Adipose tissue (tissue), 3 donors: ENCODE results near the gene CCNY. TPM values are rescaled to one million over a fixed set of nuclear protein-coding genes. Genes with fewer than 3 reads are reported as not detected.

Experiments used
- H3K27ac ChIP-seq: one replicate; pipeline ENCODE4 v1.5.1; 2013; ENCODE audit warnings: low read depth, low read length
- WGBS, 3 donors: extraction: QIAGEN DNeasy Blood & Tissue Kit; methylation state at CpG; one replicate each; pipeline ENCODE4 v1.1.7; 2013; 5-methylcytosine and 5-hydroxymethylcytosine counted together
- polyA plus RNA-seq, 3 donors: library from polyadenylated mRNA; stranded (reverse); fragments of 200-250 nt; gene quantifications; one replicate each; pipeline ENCODE4 v1.2.3, GENCODE V29; 2013
- donor health status: healthy with polysubstance abuse.
- donor health status: Bipolar disorder and iron deficiency.
- donor health status: healthy.

CCNY gene
- polyA plus RNA-seq, 3 donors: 14.0 to 38.6 (median 24.6) TPM

- 64 to 70% (median 64%) methylated on average over 6 of the region's 6 CpGs for WGBS, 3 donors
- H3K27ac ChIP-seq: no peak overlapping the region
These were observed 209.7 kb downstream of the CCNY start for GRCh38 chr10:35545878-35546590.

- H3K27ac ChIP-seq: no peak overlapping the region
- WGBS, 3 donors: 87 to 94% (median 94%) methylated on average over 4 of the region's 4 CpGs
These were observed 210.5 kb downstream of the CCNY start for GRCh38 chr10:35546824-35547225.

GRCh38 chr10:35552650-35553342 lies 216.5 kb downstream of the CCNY start:
- H3K27ac ChIP-seq: no peak overlapping the region
- WGBS, 3 donors: 85 to 91% (median 86%) methylated on average over 7 of the region's 7 CpGs

GRCh38 chr10:35554036-35554435 lies 217.7 kb downstream of the CCNY start:
- WGBS, 3 donors: 60 to 73% (median 61%) methylated on average over 2 of the region's 2 CpGs
- H3K27ac ChIP-seq: no peak overlapping the region

GRCh38 chr10:35554461-35555056 lies 218.2 kb downstream of the CCNY start:
- no peak overlapping the region for H3K27ac ChIP-seq
- WGBS, 3 donors: 84 to 88% (median 88%) methylated on average over 3 of the region's 3 CpGs

GRCh38 chr10:35555962-35556930 lies 219.9 kb downstream of the CCNY start:
- WGBS, 3 donors: 93 to 97% (median 95%) methylated on average over 6 of the region's 6 CpGs
- no peak overlapping the region for H3K27ac ChIP-seq

GRCh38 chr10:35558276-35558675 lies 222.0 kb downstream of the CCNY start:
- 94 to 97% (median 94%) methylated on average over 1 of the region's 1 CpG for WGBS, 3 donors
- H3K27ac ChIP-seq: no peak overlapping the region

GRCh38 chr10:35559416-35559815 lies 223.1 kb downstream of the CCNY start:
- no peak overlapping the region for H3K27ac ChIP-seq
- WGBS, 3 donors: 95 to 96% (median 96%) methylated on average over 5 of the region's 5 CpGs

GRCh38 chr10:35561715-35562114 lies 225.4 kb downstream of the CCNY start:
- no peak overlapping the region for H3K27ac ChIP-seq
- 88 to 97% (median 94%) methylated on average over 5 of the region's 5 CpGs for WGBS, 3 donors

- 88 to 100% (median 98%) methylated on average over 1 of the region's 1 CpG for WGBS, 3 donors
- H3K27ac ChIP-seq: no peak overlapping the region
These were observed 226.1 kb downstream of the CCNY start for GRCh38 chr10:35562427-35562826.

- 38 to 41% (median 40%) methylated on average over 13 of the region's 13 CpGs for WGBS, 3 donors
- no peak overlapping the region for H3K27ac ChIP-seq
These were observed 227.1 kb downstream of the CCNY start for GRCh38 chr10:35563261-35563891.

- 42 to 74% (median 48%) methylated on average over 6 of the region's 6 CpGs for WGBS, 3 donors
- no peak overlapping the region for H3K27ac ChIP-seq
These were observed 228.1 kb downstream of the CCNY start for GRCh38 chr10:35564341-35564968.

GRCh38 chr10:35565602-35566081 lies 229.3 kb downstream of the CCNY start:
- no peak overlapping the region for H3K27ac ChIP-seq
- 55 to 88% (median 67%) methylated on average over 8 of the region's 8 CpGs for WGBS, 3 donors

GRCh38 chr10:35567951-35568350 lies 231.6 kb downstream of the CCNY start:
- no peak overlapping the region for H3K27ac ChIP-seq
- WGBS, 3 donors: 91 to 97% (median 96%) methylated on average over 6 of the region's 6 CpGs

GRCh38 chr10:35568483-35569015 lies 232.2 kb downstream of the CCNY start:
- no peak overlapping the region for H3K27ac ChIP-seq
- 88 to 96% (median 93%) methylated on average over 20 of the region's 20 CpGs for WGBS, 3 donors

GRCh38 chr10:35569111-35569707 lies 232.9 kb downstream of the CCNY start:
- H3K27ac ChIP-seq: no peak overlapping the region

GRCh38 chr10:35569836-35570235 lies 233.5 kb downstream of the CCNY start:
- H3K27ac ChIP-seq: no peak overlapping the region
- 71 to 86% (median 80%) methylated on average over 4 of the region's 4 CpGs for WGBS, 3 donors

More at GRCh38 chr10:35569111-35569707, 232.9 kb downstream of the CCNY start:
- WGBS, 3 donors: 64 to 85% (median 76%) methylated on average over 19 of the region's 19 CpGs
